DOHH2 (cell line): ENCODE measurements around the gene HMCN2.
"Not testable (repeated sequence)": the region's sequence is repeated elsewhere in the genome, so short reads cannot be mapped to it uniquely, and the experiment has no call there.

ENCODE experiments used
- CTCF ChIP-seq: fragments of 200-600 bp; sonication (generic); IDR thresholded peaks from one replicate; pipeline ENCODE4 v1.5.1; 2014; ENCODE audit warnings: antibody characterized with exemption, mild to moderate bottlenecking, low read depth, low read length; ENCODE audit not compliant: poor library complexity, severe bottlenecking
- EZH2phosphoT487 ChIP-seq: fragments of 200-600 bp; sonication (generic); IDR thresholded peaks from 2 replicates; pipeline ENCODE4 v1.6.1; 2017; ENCODE audit warnings: borderline replicate concordance, mild to moderate bottlenecking, antibody characterized with exemption, low read length, moderate library complexity, mixed read lengths

GRCh38 chr9:130401742-130402141 lies 136.2 kb downstream of the HMCN2 start:
- not testable (repeated sequence) for TF ChIP-seq CTCF, EZH2phosphoT487
